Pancreas (tissue), 10 donors: ENCODE data around the gene CHSY1. TPM values are rescaled to one million over a fixed set of nuclear protein-coding genes. Genes with fewer than 3 reads are reported as not detected.

Source experiments
- ATAC-seq, 4 donors: fragments of 200-7000 bp; cut with Tn5 transposase; one replicate each; pipeline versions ENCODE4 v1.8.0 to v1.9.1; 2020; ENCODE audit warnings: mild to moderate bottlenecking in 4 of 4, moderate library complexity in 4 of 4
- DNase-seq, 6 donors: peaks; one replicate each; pipeline ENCODE4 v3.0.0-alpha.2; 2020
- FAIRE-seq: peaks from 2 replicates; lab custom pipeline; 2012; peaks lifted over from hg19 to GRCh38; lab: Jason Lieb, UNC
- H3K27ac ChIP-seq, 4 donors: fragments of 200-600 bp; sonication (generic); 1 replicate in 3 of 4; 2 replicates in 1 of 4; pipeline versions ENCODE4 v1.5.0 to v1.8.0; 2020
- H3K27me3 ChIP-seq, 4 donors: fragments of 200-600 bp; one replicate each; pipeline ENCODE4 v1.8.0; 2021
- H3K36me3 ChIP-seq, 3 donors: fragments of 200-600 bp; sonication (generic) in 1 of 3; one replicate each; pipeline versions ENCODE4 v1.5.0 to v1.8.0; 2020 to 2021
- H3K4me1 ChIP-seq, 3 donors: fragments of 200-600 bp; one replicate each; pipeline ENCODE4 v1.8.0; 2021
- H3K4me3 ChIP-seq, 4 donors: fragments of 200-600 bp; sonication (generic) in 2 of 4; one replicate each; pipeline versions ENCODE4 v1.5.0 to v1.8.0; 2020 to 2021
- H3K9me3 ChIP-seq, 4 donors: fragments of 200-600 bp; one replicate each; pipeline ENCODE4 v1.8.0; 2021
- CTCF ChIP-seq, 4 donors: fragments of 200-600 bp; sonication (generic) in 3 of 4; IDR thresholded peaks; one replicate each; pipeline versions ENCODE4 v1.5.0 to v1.8.0; 2021; ENCODE audit warnings: antibody characterized with exemption in 4 of 4
- WGBS, 2 donors: extraction: QIAGEN DNeasy Blood & Tissue Kit; methylation state at CpG; one replicate each; pipeline ENCODE4 v1.1.7; 2013; 5-methylcytosine and 5-hydroxymethylcytosine counted together
- intact Hi-C, 3 donors: fragments of 100-400 bp; cut with DNase I; formaldehyde crosslinking; loops; one replicate each; pipeline versions ENCODE4 v1.11.1 to v1.14.2; 2022
- polyA plus RNA-seq, 2 donors: library from polyadenylated mRNA; stranded (reverse); fragments of 200-250 nt; gene quantifications; one replicate each; pipeline ENCODE4 v1.2.3, GENCODE V29; 2013
- total RNA-seq, 6 donors: library from RNA; stranded (reverse); fragmentation: NEBNext Ultra II Directional in 4 of 6; extraction: Animal tissue kit (Norgen Biotek cat#: 25700) in 4 of 6; gene quantifications; one replicate each; pipeline versions ENCODE4 v1.2.1 to v1.2.4, GENCODE V29; 2021 to 2023
- donor health status: healthy with polysubstance abuse.
- donor health status: DM: no; HTN: no; CAD: no; lungs with moderate emphysema.
- donor health status: DM: no; HTN: no; CAD: no.
- donor health status: control.
- donor health status: control.
- donor health status: Bipolar disorder and iron deficiency.
- donor health status: DM: yes; HTN: yes; CAD: no.
- donor health status: DM: no; HTN: no; CAD: no.
- donor health status: DM: no; HTN: no; CAD: no.
- donor health status: DM: yes; HTN: yes; CAD: no.

Gene CHSY1
- total and polyA plus RNA-seq, 8 donors = 3.4 to 11.2 (median 5.5) TPM

- no peak overlapping the region for H3K4me3 ChIP-seq
- TF ChIP-seq CTCF (IDR thresholded peaks at IDR 0.05) = no peak
- no peaks in the 10 kb centered on the region for H3K27me3 ChIP-seq
- no peaks in the 10 kb centered on the region for H3K9me3 ChIP-seq
- intact Hi-C loops = no loop called here
- DNase-seq (no peak), FAIRE-seq (no peak), ATAC-seq (peak in 3 of 4 donors; percentile 38 to 45 (median 41))
- H3K27ac ChIP-seq = no peak overlapping the region
- H3K4me1 ChIP-seq = peaks cover 0 to 5% (median 0%) of the 10 kb centered on the region in 3 donors
- 89 to 96% methylated on average over 12 of the region's 12 CpGs for WGBS, 2 donors
- H3K36me3 ChIP-seq = no peaks in the 10 kb centered on the region
Measured at GRCh38 chr15:101237251-101237650, 14.6 kb downstream of the CHSY1 start.

DNA sequence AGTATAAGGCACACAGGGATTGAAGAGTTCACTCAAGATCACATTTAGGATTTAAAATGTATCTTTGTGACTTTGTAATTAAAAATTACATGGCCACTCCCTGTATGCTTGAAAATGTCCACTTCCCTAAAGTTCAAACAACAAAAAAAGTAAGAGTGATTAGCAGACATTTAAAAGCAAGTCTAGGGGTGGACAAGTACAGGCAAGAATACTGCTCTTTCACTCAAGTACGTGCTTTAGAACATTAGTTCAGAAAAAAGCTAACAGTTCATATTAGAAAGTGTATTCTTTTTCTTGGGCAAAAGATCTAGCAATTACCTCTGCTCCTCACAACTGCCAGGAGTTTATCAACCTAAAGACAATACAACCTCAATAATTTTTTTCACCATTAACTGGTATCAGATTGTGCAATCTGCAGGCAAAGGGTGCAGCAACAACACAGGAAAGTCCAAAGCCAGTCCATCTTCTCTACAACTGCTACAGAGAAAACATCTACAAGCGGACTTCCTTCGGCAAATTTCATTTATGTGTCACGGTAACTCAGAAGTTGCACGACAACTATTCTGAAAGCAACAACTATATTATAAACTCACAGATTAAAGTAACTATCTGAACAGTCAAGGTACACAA, 18.1 kb downstream of the CHSY1 start:
- intact Hi-C loops = no loop called here
- no peak for TF ChIP-seq CTCF (IDR thresholded peaks at IDR 0.05)
- ATAC-seq (no peak), DNase-seq (no peak), FAIRE-seq (no peak)
- Histone ChIP-seq H3K4me3 (no peak overlapping the region), H3K4me1 (no peaks in the 10 kb centered on the region), H3K36me3 (no peaks in the 10 kb centered on the region), H3K27ac (no peak overlapping the region), H3K9me3 (no peaks in the 10 kb centered on the region), H3K27me3 (no peaks in the 10 kb centered on the region)
- WGBS, 2 donors = 86 to 98% methylated on average over 5 of the region's 5 CpGs

DNA sequence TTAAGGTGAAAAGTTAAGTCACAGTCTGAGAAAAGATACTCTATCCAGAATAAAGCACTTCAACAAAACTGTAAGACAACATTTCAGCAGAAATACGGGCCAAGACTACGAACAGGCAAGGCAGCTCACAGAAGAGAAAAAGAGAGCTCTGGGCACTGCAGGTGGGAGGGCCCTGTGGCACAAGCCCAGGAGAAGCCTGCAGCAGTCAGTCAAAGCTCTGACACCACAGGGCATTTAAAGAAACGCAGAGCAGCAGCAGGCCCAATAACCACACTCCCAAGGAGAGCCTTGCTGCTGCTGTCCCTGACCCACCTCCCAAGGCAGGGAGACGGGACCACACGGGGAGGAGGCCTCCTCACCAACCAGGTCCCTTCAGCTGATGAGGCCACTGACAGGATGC, 19.2 kb downstream of the CHSY1 start:
- no peaks in the 10 kb centered on the region for H3K4me1 ChIP-seq
- H3K27ac ChIP-seq = no peak overlapping the region

GRCh38 chr15:101228313-101228712, 23.5 kb downstream of the CHSY1 start:
- no peaks in the 10 kb centered on the region for H3K36me3 ChIP-seq
- FAIRE-seq (no peak), ATAC-seq (no peak), DNase-seq (no peak)
- TF ChIP-seq CTCF (IDR thresholded peaks at IDR 0.05) = no peak
- no peaks in the 10 kb centered on the region for H3K27me3 ChIP-seq
- H3K4me3 ChIP-seq = no peak overlapping the region
- H3K4me1 ChIP-seq = no peaks in the 10 kb centered on the region
- intact Hi-C loops = no loop called here
- H3K9me3 ChIP-seq = no peaks in the 10 kb centered on the region
- no peak overlapping the region for H3K27ac ChIP-seq

More for the DNA sequence above, 19.2 kb downstream of the CHSY1 start:
- Histone ChIP-seq H3K27me3 (no peaks in the 10 kb centered on the region), H3K9me3 (no peaks in the 10 kb centered on the region), H3K4me3 (no peak overlapping the region), H3K36me3 (no peaks in the 10 kb centered on the region)
- ATAC-seq (no peak), FAIRE-seq (no peak), DNase-seq (no peak)
- intact Hi-C loops = no loop called here
- no peak for TF ChIP-seq CTCF (IDR thresholded peaks at IDR 0.05)
- WGBS, 2 donors = 77 to 86% methylated on average over 5 of the region's 5 CpGs

- H3K27ac ChIP-seq = no peak overlapping the region
- H3K9me3 ChIP-seq = no peaks in the 10 kb centered on the region
- WGBS, 2 donors = 77 to 94% methylated on average over 5 of the region's 5 CpGs
- no peaks in the 10 kb centered on the region for H3K36me3 ChIP-seq
- DNase-seq = no peak
- H3K27me3 ChIP-seq = no peaks in the 10 kb centered on the region
- ATAC-seq = no peak
- H3K4me3 ChIP-seq = no peak overlapping the region
- no peak for TF ChIP-seq CTCF (IDR thresholded peaks at IDR 0.05)
- H3K4me1 ChIP-seq = peaks cover 0 to 8% (median 0%) of the 10 kb centered on the region in 3 donors
- intact Hi-C loops = no loop called here
- FAIRE-seq = no peak
Measured at GRCh38 chr15:101225658-101226057, 26.2 kb downstream of the CHSY1 start.
